HG03280 (cell line): Measurements from ENCODE around the gene KLF13.

Source experiments
- ATAC-seq: cut with Tn5 transposase; IDR thresholded peaks from one replicate; pipeline ENCODE4 v1.9.1; 2021; ENCODE audit warnings: mild to moderate bottlenecking, moderate library complexity; ENCODE audit not compliant: unreplicated experiment

The KLF13 gene

DNA sequence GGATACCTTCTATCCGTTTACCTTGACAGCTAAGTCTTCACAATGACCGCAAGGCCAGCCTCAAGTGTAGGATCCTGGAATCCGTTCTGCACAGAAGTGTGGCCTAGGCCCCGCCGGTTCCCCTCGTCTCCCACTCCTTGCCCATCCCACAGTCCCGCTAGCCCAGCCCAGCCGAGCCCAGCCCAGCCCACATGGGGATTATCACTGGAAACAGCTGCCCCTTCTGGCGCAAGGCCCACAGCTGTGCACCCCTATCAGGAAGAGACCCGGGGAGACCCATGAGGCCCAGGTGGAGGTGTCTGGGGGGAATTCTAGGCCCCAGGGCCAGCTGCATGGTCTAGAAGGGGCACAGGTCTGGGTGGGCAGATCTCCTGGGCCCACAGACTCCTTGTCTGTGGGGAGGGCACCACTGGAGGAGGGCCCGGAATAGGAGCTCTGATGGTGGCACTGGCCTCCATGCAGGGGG, 27.9 kb upstream of the KLF13 start:
- ATAC-seq, result no peak

DNA sequence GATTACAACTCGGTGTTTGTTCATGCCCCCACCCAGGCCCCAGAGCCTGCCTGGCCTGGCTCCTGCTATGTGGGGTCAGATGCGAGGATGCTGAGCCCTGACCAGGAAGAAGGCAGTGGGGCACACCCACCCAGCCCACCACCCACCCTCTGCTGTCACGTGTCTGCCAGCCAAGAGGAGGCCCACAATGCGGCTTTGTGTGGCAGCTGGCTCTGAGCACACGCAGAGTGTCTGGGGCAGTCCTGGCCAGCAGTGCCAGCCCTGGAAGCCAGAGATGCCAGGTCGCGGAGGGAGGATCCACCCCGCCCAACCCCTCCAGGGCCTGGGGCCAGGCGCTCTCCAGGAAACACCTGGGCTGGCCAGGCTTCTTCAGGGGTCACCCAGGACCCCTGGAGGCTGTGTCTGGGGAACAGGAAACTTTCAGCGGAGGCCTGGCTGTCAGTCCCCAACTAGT, 26.4 kb upstream of the KLF13 start:
- ATAC-seq, result no peak

GRCh38 chr15:31300981-31301672, 25.5 kb upstream of the KLF13 start:
- no peak for ATAC-seq

DNA sequence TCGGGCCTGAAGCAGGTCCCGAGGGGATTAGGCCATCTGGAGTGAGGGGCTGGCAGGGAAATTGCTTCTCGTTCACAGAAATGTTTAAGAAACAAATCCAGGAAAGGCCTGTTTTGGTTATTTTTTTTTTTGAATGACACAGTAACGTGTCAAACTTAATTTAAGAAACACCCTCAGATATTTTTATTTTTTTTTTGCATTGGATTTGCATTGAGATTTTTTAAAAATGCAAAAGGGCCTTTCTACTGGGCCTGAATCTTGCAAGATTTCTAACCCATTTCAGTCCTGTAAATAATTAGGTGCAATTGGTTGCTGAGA, 25.0 kb upstream of the KLF13 start:
- no peak for ATAC-seq

- ATAC-seq, result no peak
Observed at GRCh38 chr15:31302029-31302657, 24.5 kb upstream of the KLF13 start.

GRCh38 chr15:31302778-31303725, 23.6 kb upstream of the KLF13 start:
- no peak for ATAC-seq

- no peak for ATAC-seq
Observed at GRCh38 chr15:31303726-31304648, 22.6 kb upstream of the KLF13 start.

DNA sequence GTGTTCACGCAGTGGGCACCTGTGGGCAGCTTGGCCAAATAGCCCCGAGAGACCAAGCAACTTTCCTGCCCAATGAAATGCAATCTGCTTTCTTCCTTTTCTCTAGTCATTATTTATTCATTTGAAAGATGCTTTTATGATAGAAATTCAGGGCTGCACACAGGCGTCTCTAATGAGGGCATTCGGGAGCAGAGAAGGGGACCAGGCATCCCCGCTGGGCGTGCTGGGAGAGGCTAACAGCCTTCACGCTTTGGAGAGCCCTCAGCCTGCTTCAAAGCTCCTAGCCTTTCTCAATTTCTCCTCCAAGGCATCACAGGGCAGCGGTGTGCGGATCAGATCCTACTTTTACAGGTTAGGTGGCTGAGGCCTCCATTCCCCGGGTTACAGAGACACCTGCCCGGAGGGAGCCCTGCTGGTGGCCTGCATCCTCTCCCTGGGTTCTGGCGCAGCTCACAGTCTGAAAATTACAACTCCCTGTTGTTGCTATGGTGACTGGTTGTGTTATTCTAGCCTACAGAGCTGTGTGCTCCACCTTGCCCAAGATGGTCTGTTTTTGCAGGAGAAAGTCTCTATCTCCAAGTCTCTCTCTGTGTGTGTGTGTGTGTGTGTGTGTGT, 21.8 kb upstream of the KLF13 start:
- no peak for ATAC-seq

- ATAC-seq, result no peak
Observed at GRCh38 chr15:31305375-31305774, 21.3 kb upstream of the KLF13 start.

GRCh38 chr15:31305796-31306425, 20.7 kb upstream of the KLF13 start:
- no peak for ATAC-seq

- ATAC-seq, result no peak
Observed at GRCh38 chr15:31306426-31307269, 20.0 kb upstream of the KLF13 start.

DNA sequence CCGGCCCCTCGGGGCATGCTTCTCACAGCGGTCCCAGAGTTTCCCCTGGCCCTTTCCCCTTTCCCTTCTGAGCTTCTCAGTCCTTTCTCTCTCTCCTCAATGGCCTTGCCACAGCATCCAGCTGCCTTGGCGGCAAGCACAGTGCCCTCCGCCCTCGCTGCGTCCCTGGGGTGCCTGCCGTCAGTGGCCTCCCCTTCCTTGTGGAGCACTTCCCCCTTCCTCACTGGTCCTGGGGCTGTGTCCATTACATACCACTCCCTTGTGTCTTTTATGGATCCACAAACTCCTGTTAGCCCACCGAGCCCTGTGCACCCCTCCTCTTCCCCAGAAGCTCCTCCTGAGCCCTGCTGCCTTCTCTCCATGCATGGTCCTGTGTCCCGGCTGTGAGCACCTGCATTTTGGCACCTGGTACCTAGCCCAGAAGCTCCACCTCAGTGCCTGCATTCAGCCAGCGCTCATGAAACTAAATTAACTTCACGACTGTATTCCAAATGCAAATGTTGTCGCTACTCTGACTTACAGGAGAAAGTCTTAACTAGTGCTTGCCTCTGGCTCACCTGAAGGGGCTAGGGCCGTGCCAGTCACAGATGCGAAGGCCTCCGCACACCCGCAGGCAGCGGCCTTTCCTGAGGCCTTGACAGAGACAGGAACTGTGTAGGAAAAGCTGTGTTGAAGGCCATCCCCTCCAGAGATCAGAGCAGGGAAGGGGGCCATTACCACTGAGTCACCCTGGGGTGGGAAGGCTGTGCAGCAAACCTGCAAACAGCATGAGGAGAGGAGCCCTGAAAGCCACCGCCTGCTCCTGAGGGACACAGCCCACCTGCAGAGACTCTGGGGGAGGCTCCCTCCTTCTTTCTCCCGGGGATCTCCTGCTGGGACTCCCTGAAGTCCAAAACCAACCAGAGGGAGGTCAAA, 19.1 kb upstream of the KLF13 start:
- no peak for ATAC-seq

- no peak for ATAC-seq
Observed at GRCh38 chr15:31308185-31308639, 18.4 kb upstream of the KLF13 start.

DNA sequence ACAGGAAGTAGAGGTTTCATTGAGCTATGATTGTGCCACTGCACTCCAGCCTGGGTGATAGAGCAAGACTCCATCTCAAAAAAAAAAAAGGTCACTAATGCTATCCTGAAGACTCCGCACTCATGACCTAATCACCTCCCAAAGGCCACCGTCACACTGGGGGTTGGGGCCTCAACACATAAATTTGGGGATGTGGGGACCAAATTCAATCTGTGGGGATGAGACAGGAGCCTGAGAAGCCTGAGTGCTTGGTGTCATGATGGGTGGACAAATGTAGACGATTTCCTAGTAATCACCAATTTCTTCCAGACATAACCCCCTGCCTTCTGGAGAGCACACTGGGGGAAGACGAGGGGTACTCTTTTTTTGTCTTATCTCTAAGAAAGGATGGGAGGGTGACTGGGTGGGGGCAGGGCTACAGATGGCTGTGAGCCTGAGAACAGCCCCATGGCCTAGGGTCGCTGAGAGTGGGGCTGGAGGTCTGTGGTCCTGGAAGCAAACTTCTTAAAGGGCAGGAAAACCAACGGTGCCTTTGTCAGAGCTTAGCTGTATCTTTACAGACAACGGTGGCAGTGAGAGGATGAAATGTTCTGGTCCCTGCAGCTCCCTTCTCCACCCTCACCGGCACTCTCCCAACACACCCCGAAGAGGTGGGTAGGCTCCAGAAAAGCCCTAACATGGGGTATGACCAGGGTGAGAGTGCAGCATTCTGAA, 16.6 kb upstream of the KLF13 start:
- no peak for ATAC-seq

- ATAC-seq, result no peak
Observed at GRCh38 chr15:31311735-31312619, 14.7 kb upstream of the KLF13 start.

GRCh38 chr15:31313223-31313622, 13.4 kb upstream of the KLF13 start:
- no peak for ATAC-seq
